GM18511 (cell line): ENCODE measurements around the gene RB1.

ENCODE experiments used
- ATAC-seq: cut with Tn5 transposase; IDR thresholded peaks from one replicate; pipeline ENCODE4 v1.9.1; 2021; ENCODE audit warnings: mild to moderate bottlenecking, moderate library complexity; ENCODE audit not compliant: unreplicated experiment

The RB1 gene

DNA sequence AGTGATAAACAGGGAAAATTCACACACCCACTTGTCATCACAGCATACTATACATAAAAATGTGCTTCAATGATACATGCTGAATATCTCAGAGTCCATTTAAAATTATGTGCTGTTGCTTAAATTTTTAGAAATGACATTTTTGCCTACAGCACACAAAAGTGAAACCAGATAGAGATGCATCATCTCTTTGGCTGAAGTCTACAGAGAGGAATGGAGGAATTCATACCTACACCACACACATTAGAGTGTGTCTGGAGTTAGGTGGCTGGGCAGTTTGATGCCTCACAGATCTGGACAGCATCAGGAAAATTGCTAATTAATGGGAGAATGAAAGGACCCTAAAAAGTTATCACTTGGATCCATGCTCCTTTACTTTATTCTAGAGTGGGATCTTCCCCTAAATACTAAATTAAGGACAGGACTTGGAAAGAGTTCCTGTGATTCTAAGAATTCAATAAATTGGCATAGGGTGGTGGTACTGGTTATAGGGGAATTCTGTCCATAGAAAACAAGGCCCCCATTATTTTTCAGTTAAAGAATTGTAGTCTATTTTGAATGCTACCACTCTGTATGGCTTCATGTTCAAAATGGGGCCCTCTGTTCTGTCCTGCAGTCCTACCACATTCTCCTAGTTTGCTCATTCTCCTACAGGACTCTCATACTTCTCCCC is 188.0 kb downstream of the RB1 start:
- ATAC-seq = peak; percentile 7

DNA sequence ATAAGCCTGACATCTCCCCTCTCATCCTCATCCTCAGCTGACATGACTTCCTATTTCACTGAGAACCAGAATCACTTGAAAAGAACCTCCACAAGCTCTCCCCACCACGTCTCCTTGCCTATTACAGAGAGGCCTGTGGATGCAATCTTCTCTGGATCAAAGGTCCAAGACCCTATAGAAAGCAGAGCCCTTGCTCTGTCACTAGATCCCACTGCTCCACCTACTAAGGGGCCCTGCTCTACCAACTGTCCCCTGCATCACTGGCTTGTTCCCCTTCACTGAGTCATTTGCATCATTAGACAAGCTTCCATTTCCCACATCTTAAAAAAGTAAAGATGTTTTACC is 188.5 kb downstream of the RB1 start:
- ATAC-seq = peak; percentile 61

- ATAC-seq = peak; percentile 82
Measured at GRCh38 chr13:48492470-48493065, 189.0 kb downstream of the RB1 start.

DNA sequence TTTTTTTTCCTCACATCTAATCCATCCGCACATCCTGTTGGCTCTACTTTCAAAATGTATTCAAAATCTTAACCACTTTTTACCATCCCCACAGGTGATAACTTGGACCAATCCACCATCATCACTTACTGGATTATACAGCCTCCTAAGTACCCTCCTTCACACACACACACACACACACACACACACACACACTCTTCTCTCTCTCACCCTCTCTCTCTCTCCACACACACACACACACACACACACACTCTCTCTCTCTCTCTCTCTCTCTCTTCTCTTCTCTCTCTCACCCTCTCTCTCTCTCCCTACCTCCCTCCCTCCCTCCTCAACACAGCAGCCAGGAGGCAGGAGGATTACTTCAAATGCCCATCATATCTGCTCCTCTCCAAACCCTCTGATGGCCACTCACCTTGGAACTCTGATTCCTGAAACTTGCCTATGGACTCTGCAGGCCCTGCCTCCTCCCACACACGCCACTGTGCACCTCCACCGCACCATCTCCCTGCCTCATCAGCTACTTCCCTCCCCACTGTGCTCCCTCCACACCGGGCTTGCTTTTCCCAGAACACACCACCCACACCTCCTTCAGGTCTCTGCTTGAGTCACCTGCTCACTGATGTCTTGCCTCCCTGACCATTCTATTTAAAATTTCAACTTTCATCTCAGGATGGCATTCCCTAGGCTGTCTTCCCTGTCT is 189.7 kb downstream of the RB1 start:
- ATAC-seq = no peak

DNA sequence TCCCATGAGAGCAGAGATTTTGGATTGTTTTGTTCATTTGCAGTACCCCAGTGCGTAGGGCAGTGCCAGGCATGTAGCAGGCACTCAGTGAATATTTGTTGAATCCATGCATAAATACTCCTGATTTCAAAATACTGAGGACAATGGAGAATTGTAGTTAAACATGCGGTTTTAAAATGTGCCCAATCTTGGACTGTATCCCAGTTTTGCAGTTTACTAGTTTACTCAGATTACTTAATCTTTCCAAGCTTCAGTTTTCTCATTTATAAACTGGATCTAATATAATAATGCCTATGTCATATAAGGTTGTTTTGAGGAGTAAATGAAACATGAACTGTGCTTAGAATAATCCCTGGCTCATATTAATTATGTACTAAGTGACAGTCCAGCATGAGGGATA is 190.3 kb downstream of the RB1 start:
- no peak for ATAC-seq

- no peak for ATAC-seq
Measured at GRCh38 chr13:48494874-48495273, 191.3 kb downstream of the RB1 start.

DNA sequence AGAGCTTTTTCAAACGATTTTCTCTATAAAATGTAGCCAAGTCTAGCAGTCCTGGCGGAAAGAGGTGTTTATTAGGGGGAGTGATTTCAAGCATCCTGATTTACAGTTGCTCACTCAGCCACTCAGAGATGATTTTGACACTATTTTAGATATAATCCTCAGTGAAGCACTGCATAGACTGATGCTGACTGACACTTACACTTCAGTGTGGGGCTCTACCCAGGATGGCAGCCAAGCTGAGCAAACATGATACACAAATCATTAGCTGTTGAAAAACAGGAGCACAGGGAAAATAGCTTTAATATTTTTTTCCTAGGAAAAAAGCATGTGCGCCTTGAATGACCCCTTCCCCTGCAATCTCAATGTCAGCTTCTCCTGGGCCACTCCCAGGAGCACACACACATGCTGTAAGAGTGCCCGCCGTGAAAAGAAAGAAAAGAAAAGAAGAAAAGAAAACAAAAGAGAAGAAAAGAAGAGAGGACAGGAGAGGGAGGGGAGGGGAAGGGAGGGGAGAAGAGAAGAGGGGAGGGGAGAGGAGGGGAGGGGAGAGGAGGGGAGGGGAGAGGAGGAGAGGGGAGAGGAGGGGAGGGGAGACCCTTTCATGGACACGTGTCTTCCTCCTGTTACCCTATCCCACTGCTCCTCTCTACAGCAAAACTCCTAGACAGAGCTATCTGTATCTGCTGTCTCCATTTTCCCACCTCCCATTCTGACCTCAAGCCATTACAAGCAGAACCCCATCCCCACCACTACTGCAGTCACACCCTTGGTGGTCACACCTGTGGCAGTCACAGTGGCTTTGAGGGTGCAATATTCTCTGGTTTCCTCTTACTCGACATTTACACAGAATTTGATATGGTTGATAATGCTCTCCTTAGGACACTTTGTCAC is 193.0 kb downstream of the RB1 start:
- no peak for ATAC-seq

DNA sequence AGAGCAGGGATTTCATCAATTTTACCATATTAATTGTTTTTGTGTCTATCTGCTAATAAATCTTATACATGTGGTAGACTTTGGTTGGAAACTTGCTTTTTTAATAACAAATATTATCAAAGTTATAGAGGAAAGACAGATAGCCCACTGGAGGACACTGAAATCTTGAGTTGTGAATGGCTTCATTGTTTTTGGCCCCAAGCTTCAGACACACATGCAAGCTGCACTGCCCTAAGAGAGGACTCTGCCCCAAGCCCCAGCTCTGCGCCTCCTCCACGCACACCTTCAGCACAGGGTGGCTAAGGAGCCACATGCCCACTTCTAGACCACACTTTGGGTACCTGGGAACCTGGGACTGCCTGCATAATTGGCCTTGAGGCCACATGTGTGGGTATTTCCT is 194.1 kb downstream of the RB1 start:
- no peak for ATAC-seq

- peak; percentile 56 for ATAC-seq
Measured at GRCh38 chr13:48500652-48501197, 197.2 kb downstream of the RB1 start.

- ATAC-seq = no peak
Measured at GRCh38 chr13:48501705-48502104, 198.2 kb downstream of the RB1 start.

- ATAC-seq = no peak
Measured at GRCh38 chr13:48502601-48503319, 199.2 kb downstream of the RB1 start.

- ATAC-seq = no peak
Measured at GRCh38 chr13:48504606-48505005, 201.1 kb downstream of the RB1 start.

DNA sequence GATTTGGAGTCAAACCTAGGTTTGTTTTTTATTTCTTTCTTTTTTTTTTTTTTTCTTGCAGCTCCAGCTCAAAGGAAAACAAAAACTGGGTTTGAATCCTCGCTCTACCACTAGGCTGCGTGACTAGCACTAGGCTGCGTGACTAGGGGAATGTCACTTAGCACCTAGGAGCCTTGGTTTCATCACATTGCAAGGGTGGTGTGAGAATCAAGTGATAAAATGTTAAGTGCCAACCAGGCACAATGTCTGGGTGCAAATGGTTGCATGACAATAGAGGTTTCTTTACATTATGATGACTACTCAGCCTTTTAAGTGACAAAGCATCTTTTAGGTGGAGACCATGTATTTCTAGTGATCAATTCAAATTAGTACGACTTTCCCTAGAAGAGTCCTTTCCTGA is 201.5 kb downstream of the RB1 start:
- peak; percentile 36 for ATAC-seq

DNA sequence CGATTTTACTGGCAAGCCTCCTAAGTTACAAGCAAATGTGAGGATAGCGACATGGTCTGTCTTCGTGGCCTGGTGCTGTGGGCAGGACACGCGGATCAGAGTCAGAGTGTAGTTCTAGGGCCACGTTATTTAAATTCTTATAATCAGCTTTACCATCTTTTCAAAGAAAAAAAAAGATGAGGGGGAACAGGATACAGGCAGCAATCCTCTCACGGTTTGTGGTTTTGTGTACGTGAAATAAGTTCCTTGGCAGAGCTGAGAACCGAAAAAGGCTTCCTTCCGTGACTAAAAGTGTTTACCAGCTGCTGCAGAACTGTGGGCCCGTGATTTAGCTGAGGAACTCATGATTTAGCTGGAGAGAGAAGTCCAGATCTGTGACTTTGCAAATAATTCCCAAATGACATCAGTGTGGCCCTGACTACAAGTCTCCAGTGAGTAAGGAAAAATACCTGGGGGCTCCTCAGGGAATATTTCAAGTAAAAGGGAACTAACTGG is 202.1 kb downstream of the RB1 start:
- peak; percentile 77 for ATAC-seq

- ATAC-seq = peak; percentile 32
Measured at GRCh38 chr13:48506092-48506701, 202.6 kb downstream of the RB1 start.

GRCh38 chr13:48507021-48507420 is 203.5 kb downstream of the RB1 start:
- no peak for ATAC-seq

GRCh38 chr13:48508011-48508410 is 204.5 kb downstream of the RB1 start:
- ATAC-seq = no peak

GRCh38 chr13:48510698-48511097 is 207.1 kb downstream of the RB1 start:
- no peak for ATAC-seq

DNA sequence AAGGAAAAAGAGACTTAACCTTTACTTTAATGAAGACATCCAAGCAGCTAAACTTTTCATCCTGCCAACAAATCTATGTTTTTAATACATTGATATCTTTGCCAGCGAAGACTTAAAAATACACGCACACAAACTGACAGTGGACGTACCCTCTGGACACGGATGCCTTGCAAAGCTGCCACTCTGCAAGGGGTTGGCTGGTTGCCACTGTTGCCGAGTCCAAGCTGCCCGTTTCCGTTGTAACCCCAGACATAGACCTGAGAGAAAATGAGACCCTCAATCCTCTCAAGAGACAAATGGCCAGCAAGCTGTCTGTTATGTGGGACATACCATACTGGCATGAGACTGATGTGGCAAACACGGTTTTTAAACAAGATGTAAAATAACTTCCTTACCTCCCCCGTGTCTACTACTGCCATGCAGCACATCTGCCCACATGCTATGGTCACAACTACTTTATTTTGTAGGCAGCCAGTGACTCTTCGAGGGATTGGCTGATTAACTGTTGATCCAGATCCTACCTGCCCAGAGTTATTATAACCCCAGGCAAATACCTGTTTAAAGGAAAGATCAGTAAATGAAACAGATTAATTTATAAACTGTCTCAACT is 208.2 kb downstream of the RB1 start:
- ATAC-seq = no peak
